Karpas-422 (cell line): ENCODE data around the gene CCDC7. TPM values are rescaled to one million over a fixed set of nuclear protein-coding genes. Genes with fewer than 3 reads are reported as not detected.
"Not testable (repeated sequence)": the region's sequence is repeated elsewhere in the genome, so short reads cannot be mapped to it uniquely, and the experiment has no call there.

Experiments used
- DNase-seq: peaks from one replicate; pipeline ENCODE4 v3.0.0-alpha.2; 2015
- H2AFZ ChIP-seq: fragments of 200-600 bp; sonication (generic); 2 replicates; pipeline ENCODE4 v1.6.1; 2014; ENCODE audit warnings: antibody characterized with exemption, low read length, mixed read lengths
- H3K27ac ChIP-seq: fragments of 200-600 bp; sonication (generic); 2 replicates; pipeline ENCODE4 v1.5.1; 2014; ENCODE audit warnings: mild to moderate bottlenecking, low read length, moderate library complexity
- H3K27me3 ChIP-seq: fragments of 200-600 bp; sonication (generic); 2 replicates; pipeline ENCODE4 v1.6.1; 2014; ENCODE audit warnings: low read length, mixed read lengths
- H3K36me3 ChIP-seq: fragments of 200-600 bp; sonication (generic); 2 replicates; pipeline ENCODE4 v1.6.1; 2014; ENCODE audit warnings: low read length, mixed read lengths; ENCODE audit not compliant: insufficient read depth
- H3K4me1 ChIP-seq: fragments of 200-600 bp; sonication (generic); 2 replicates; pipeline ENCODE4 v1.6.1; 2014; ENCODE audit warnings: mild to moderate bottlenecking, low read length, mixed read lengths
- H3K4me2 ChIP-seq: fragments of 200-600 bp; sonication (generic); 2 replicates; pipeline ENCODE4 v1.6.1; 2014; ENCODE audit warnings: low read length, low read depth, mild to moderate bottlenecking; ENCODE audit not compliant: poor library complexity, severe bottlenecking
- H3K4me3 ChIP-seq: fragments of 200-600 bp; sonication (generic); 2 replicates; pipeline ENCODE4 v1.5.1; 2014; ENCODE audit warnings: mild to moderate bottlenecking, antibody characterized with exemption, low read length, mixed read lengths
- H3K79me2 ChIP-seq: fragments of 200-600 bp; sonication (generic); 2 replicates; pipeline ENCODE4 v1.6.1; 2014; ENCODE audit warnings: mild to moderate bottlenecking, low read length, mixed read lengths
- H3K9ac ChIP-seq: fragments of 200-600 bp; sonication (generic); 2 replicates; pipeline ENCODE4 v1.6.0; 2014; ENCODE audit warnings: low read length
- H3K9me2 ChIP-seq: fragments of 200-600 bp; sonication (generic), shearing (Covaris generic); replicated peaks from 2 replicates; pipeline ENCODE4 v1.6.0; 2014; ENCODE audit warnings: mild to moderate bottlenecking, low read length, moderate library complexity; ENCODE audit not compliant: insufficient read depth
- H3K9me3 ChIP-seq: fragments of 300-700, 200-600 bp; sonication (generic); 2 replicates; pipeline ENCODE4 v1.6.1; 2014; ENCODE audit warnings: low read length, mixed read lengths
- H4K20me1 ChIP-seq: fragments of 200-600 bp; sonication (generic); 2 replicates; pipeline ENCODE4 v1.6.1; 2014; ENCODE audit warnings: mild to moderate bottlenecking, antibody characterized with exemption, low read length, low read depth; ENCODE audit not compliant: insufficient read depth
- total RNA-seq: library from RNA; depleted of rRNA; stranded (reverse); fragments of >200 nt; shearing (Covaris generic); gene quantifications from 2 replicates; pipeline ENCODE4 v1.2.3, GENCODE V29; 2014; ENCODE audit warnings: low replicate concordance

CCDC7 gene
- total RNA-seq, 1 experiment from 2014 or later: 19.7 TPM

- DNase-seq: no peak
- Histone ChIP-seq H3K4me3 (no peak overlapping the region), H3K27me3 (no peaks in the 10 kb centered on the region), H3K27ac (no peak overlapping the region), H3K9ac (no peak overlapping the region), H4K20me1 (peaks cover 11% of the 10 kb centered on the region), H3K4me1 (no peaks in the 10 kb centered on the region), H2AFZ (no peak overlapping the region), H3K9me3 (no peaks in the 10 kb centered on the region), H3K9me2 (no peaks in the 10 kb centered on the region), H3K36me3 (peaks cover 75% of the 10 kb centered on the region), H3K79me2 (peaks cover 64% of the 10 kb centered on the region), H3K4me2 (no peak overlapping the region)
Observed at GRCh38 chr10:32905466-32905865, 459.5 kb downstream of the CCDC7 start.

GRCh38 chr10:32906595-32906994, 460.7 kb downstream of the CCDC7 start:
- Histone ChIP-seq H3K27ac (no peak overlapping the region), H3K79me2 (peaks cover 70% of the 10 kb centered on the region), H3K9ac (no peak overlapping the region), H3K36me3 (peaks cover 82% of the 10 kb centered on the region), H3K4me3 (no peak overlapping the region), H2AFZ (no peak overlapping the region), H3K4me1 (no peaks in the 10 kb centered on the region), H3K4me2 (no peak overlapping the region), H3K27me3 (no peaks in the 10 kb centered on the region), H3K9me2 (no peaks in the 10 kb centered on the region), H4K20me1 (peaks cover 11% of the 10 kb centered on the region), H3K9me3 (no peaks in the 10 kb centered on the region)
- DNase-seq: no peak

GRCh38 chr10:32909456-32909855, 463.5 kb downstream of the CCDC7 start:
- Histone ChIP-seq H3K27ac (no peak overlapping the region), H3K27me3 (no peaks in the 10 kb centered on the region), H3K9me3 (no peaks in the 10 kb centered on the region), H3K79me2 (peaks cover 58% of the 10 kb centered on the region), H2AFZ (no peak overlapping the region), H3K36me3 (peaks cover 64% of the 10 kb centered on the region), H3K9me2 (no peaks in the 10 kb centered on the region), H3K4me2 (no peak overlapping the region), H3K9ac (no peak overlapping the region), H4K20me1 (peaks cover 11% of the 10 kb centered on the region), H3K4me1 (no peaks in the 10 kb centered on the region), H3K4me3 (no peak overlapping the region)
- no peak for DNase-seq

GRCh38 chr10:32909970-32910369, 464.0 kb downstream of the CCDC7 start:
- Histone ChIP-seq H3K36me3 (peaks cover 59% of the 10 kb centered on the region), H3K79me2 (peaks cover 54% of the 10 kb centered on the region), H4K20me1 (peaks cover 11% of the 10 kb centered on the region)
- not testable (repeated sequence) for H3K27ac ChIP-seq, DNase-seq, H3K9me2 ChIP-seq, H3K27me3 ChIP-seq, H3K4me3 ChIP-seq, H3K4me2 ChIP-seq, H3K4me1 ChIP-seq, H2AFZ ChIP-seq, H3K9ac ChIP-seq, H3K9me3 ChIP-seq

- Histone ChIP-seq H3K36me3 (peaks cover 49% of the 10 kb centered on the region), H3K9ac (no peak overlapping the region), H4K20me1 (0 out of 2 replicates have a peak, but pooled peaks cover 4% of the 10 kb centered on the region), H3K27ac (no peak overlapping the region), H3K4me3 (no peak overlapping the region), H3K9me2 (no peaks in the 10 kb centered on the region), H3K79me2 (peaks cover 49% of the 10 kb centered on the region), H3K4me2 (no peak overlapping the region), H3K9me3 (no peaks in the 10 kb centered on the region), H3K27me3 (no peaks in the 10 kb centered on the region), H3K4me1 (no peaks in the 10 kb centered on the region), H2AFZ (no peak overlapping the region)
- DNase-seq: no peak
Observed at GRCh38 chr10:32911285-32912016, 465.5 kb downstream of the CCDC7 start.

GRCh38 chr10:32917817-32918216, 471.9 kb downstream of the CCDC7 start:
- H3K9me3 ChIP-seq, H2AFZ ChIP-seq, H3K27ac ChIP-seq, H3K4me1 ChIP-seq, H3K4me2 ChIP-seq, H3K9ac ChIP-seq, H3K9me2 ChIP-seq, DNase-seq, H3K4me3 ChIP-seq, H3K27me3 ChIP-seq: not testable (repeated sequence)
- peaks cover 51% of the 10 kb centered on the region for H3K36me3 ChIP-seq
- peaks cover 11% of the 10 kb centered on the region; the same call in 1 of the 2 replicates for H4K20me1 ChIP-seq
- H3K79me2 ChIP-seq: peaks cover 59% of the 10 kb centered on the region

GRCh38 chr10:32922170-32922569, 476.2 kb downstream of the CCDC7 start:
- no peaks in the 10 kb centered on the region for H3K9me2 ChIP-seq
- peaks cover 87% of the 10 kb centered on the region for H3K36me3 ChIP-seq
- peaks cover 31% of the 10 kb centered on the region for H4K20me1 ChIP-seq
- H2AFZ ChIP-seq: no peak overlapping the region
- no peak for DNase-seq
- no peaks in the 10 kb centered on the region for H3K4me1 ChIP-seq
- no peak overlapping the region for H3K9ac ChIP-seq
- no peaks in the 10 kb centered on the region for H3K27me3 ChIP-seq
- peaks cover 91% of the 10 kb centered on the region for H3K79me2 ChIP-seq
- H3K27ac ChIP-seq: no peak overlapping the region
- H3K4me2 ChIP-seq: no peak overlapping the region
- no peaks in the 10 kb centered on the region for H3K9me3 ChIP-seq
- no peak overlapping the region for H3K4me3 ChIP-seq

- Histone ChIP-seq H3K4me2 (no peak overlapping the region), H4K20me1 (peaks cover 31% of the 10 kb centered on the region), H3K36me3 (peaks cover 97% of the 10 kb centered on the region), H3K27me3 (no peaks in the 10 kb centered on the region), H3K9me3 (no peaks in the 10 kb centered on the region), H3K9ac (no peak overlapping the region), H2AFZ (no peak overlapping the region), H3K9me2 (no peaks in the 10 kb centered on the region), H3K27ac (no peak overlapping the region), H3K4me1 (no peaks in the 10 kb centered on the region), H3K4me3 (no peak overlapping the region), H3K79me2 (peaks cover 98% of the 10 kb centered on the region)
- DNase-seq: no peak
Observed at GRCh38 chr10:32923134-32923533, 477.2 kb downstream of the CCDC7 start.
